GM15510 (cell line): ENCODE data around the gene BRMS1.
A peak's percentile ranks its signal among the peaks of the same experiment; 100 is the strongest.

Source experiments
- POLR2A ChIP-seq: IDR thresholded peaks from 3 replicates; pipeline ENCODE4 v1.6.1; 2011; ENCODE audit warnings: borderline replicate concordance; ENCODE audit not compliant: insufficient read length; ENCODE audit errors: extremely low read depth

Gene BRMS1

GRCh38 chr11:66365711-66366619 lies 21.1 kb upstream of the BRMS1 start:
- no peak for TF ChIP-seq POLR2A

DNA sequence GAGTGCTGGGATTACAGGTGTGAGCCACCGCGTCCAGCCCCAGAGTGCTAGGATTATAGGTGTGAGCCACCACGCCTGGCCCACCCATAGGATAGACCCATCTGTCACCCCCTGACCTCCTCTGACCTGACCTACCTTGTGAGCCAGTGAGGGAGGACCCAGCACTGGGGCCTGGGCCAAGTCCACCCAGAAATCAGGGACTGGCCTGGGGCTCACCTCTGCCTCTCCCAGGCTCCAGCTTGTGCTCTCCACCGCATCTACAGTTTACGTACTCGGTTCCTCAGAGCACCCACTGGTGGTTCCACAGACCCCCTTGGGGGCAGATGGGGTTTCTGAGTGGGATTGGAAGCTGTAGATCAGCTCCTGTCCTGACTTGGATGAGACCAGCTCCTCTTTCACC lies 20.3 kb upstream of the BRMS1 start:
- TF ChIP-seq POLR2A = no peak

- no peak for TF ChIP-seq POLR2A
Observed at GRCh38 chr11:66363805-66364535, 19.1 kb upstream of the BRMS1 start.

GRCh38 chr11:66363187-66363601 lies 18.3 kb upstream of the BRMS1 start:
- TF ChIP-seq POLR2A = no peak

DNA sequence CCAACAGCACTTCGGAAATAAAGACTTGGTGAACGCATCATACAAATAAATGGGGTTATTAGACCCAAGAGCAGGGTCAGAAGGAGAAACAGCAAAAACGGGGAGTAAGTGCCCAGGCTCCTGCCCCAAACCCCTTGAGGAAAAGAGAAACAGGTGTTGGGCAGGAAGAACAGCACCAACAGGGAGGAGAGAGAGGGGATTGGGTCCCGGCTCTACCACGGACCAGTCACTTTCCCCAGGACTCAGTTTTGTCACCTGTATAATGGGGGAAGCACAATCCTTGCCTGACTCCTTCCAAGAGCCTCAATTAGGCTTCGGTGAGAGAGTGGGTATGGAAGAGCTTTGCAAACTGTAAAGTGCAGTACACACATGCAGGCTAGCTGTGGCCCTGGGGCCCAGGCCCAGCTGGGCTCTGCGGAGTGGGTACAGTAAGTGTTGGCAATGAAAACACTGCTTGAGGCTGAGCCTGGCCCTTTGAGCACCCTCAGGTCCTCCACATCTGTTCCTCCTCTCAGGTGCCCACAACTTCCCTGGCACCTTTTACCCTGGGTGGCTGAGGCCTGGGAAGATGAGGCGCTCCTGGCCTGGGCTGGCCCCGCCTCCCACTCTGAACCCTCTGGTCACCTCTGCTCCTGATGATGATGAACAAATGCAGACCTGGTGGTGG lies 17.7 kb upstream of the BRMS1 start:
- TF ChIP-seq POLR2A = no peak

DNA sequence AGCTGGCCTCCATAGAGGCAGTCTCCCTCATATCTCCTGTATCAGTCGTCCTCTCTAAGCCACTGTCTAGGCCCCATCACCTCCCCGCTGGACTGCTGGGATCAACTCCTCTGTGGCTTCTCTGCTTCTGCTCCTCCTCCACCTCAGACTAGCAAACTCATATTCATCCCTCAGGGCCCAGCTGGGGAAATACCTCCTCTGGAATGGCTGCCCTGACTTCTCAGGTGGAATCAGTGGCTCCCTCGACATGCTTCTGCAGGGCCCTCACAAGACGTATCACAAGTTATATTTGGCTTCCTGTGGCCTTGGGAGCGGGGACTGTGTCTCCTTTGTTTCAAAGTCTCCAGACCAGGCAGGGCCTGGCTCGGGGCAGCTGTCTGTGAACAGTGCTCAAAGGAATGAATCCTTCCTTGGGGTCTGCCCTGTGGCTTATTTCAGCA lies 16.6 kb upstream of the BRMS1 start:
- TF ChIP-seq POLR2A = no peak

DNA sequence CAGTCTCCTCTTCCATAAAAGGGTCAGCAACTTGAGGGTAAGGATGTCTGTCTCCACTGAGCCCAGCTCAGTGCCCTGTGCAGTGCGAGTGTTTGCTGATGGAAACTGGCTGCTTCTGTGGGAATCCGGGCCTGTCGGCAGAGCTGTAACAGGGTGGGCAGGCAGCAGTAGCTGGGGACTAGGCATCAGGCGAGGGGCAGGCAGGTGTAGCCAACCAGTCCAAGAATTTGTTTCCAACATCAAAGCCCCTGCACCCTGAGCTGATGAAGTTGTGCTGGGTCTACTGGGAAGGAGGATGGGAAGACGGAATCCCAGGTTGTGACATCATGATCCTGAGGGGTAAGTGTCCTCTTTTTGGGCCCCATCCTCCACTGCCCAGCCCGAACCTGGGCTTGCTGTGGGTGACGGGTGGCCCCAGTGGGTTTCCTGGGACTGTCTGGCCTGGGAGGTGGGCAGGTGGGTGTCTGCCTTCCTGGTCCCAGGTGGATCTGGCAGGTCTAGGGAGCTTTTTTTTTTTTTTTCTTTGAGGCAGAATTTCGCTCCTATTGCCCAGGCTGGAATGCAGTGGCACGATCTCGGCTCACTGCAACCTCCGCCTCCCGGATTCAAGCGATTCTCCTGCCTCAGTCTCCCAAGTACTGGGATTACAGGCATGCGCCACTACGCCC lies 15.6 kb upstream of the BRMS1 start:
- no peak for TF ChIP-seq POLR2A

DNA sequence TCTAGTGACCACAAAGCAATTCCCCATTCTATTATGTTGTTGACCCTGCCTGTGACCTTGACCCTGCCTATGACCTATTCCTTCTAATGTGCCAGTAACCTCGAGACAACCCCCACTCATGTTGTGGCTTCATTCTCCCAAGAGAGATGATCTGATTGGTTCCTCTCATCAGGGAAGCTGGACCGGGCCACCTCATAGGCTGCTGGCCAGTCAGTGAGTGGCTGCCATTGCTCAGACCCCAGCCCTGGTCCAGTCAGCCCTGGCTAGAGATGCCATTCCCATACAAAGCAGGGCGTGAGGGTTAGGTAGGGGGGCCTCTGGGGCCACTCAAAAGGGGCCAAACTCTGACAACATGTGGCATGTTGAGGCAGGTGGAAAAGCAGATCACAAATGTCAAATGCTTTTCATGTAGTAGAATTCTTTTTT lies 14.8 kb upstream of the BRMS1 start:
- TF ChIP-seq POLR2A = no peak

- TF ChIP-seq POLR2A = no peak
Observed at GRCh38 chr11:66349084-66349386, 4.1 kb upstream of the BRMS1 start.

- peak; percentile 70 for TF ChIP-seq POLR2A
Observed at GRCh38 chr11:66347425-66348276, 2.7 kb upstream of the BRMS1 start, which contains the start of gene B4GAT1. Gene B4GAT1 (minus strand): TSS chr11:66347629. CDS start chr11:66347545, 84 bp downstream.

- no peak for TF ChIP-seq POLR2A
Observed at GRCh38 chr11:66346476-66347424, 1.8 kb upstream of the BRMS1 start.

- TF ChIP-seq POLR2A = no peak
Observed at GRCh38 chr11:66345316-66345649, 379 bp upstream of the BRMS1 start.

GRCh38 chr11:66343176-66343575 lies 1.7 kb downstream of the BRMS1 start:
- TF ChIP-seq POLR2A = no peak
